ENCODE results near the gene NRG2.

GRCh38 chr5:139881143-139881733, 161.9 kb downstream of the NRG2 start:
- TF ChIP-seq POLR2A (IDR thresholded peaks at IDR 0.05) (no peak), CTCF (IDR thresholded peaks at IDR 0.05) (no peak)
